Loucy (cell line): Measurements from ENCODE around the gene DAW1.

ENCODE experiments used
- H2AFZ ChIP-seq: fragments of 200-600 bp; sonication (generic); 2 replicates; pipeline ENCODE4 v1.6.0; 2016; ENCODE audit warnings: antibody characterized with exemption, mild to moderate bottlenecking, low read length, moderate library complexity
- H3F3A ChIP-seq: fragments of 200-600 bp; 2 replicates; pipeline ENCODE4 v1.6.0; 2016; ENCODE audit warnings: antibody characterized with exemption, low read depth, mild to moderate bottlenecking
- H3K27me3 ChIP-seq: fragments of 200-600 bp; sonication (generic); 2 replicates; pipeline ENCODE4 v1.6.1; 2014; ENCODE audit warnings: low read length, mild to moderate bottlenecking; ENCODE audit not compliant: insufficient read depth, poor library complexity, severe bottlenecking
- H3K36me3 ChIP-seq: fragments of 200-600 bp; sonication (generic); 2 replicates; pipeline ENCODE4 v1.6.1; 2016; ENCODE audit warnings: low read length; ENCODE audit not compliant: insufficient read depth
- H3K4me1 ChIP-seq: fragments of 200-600 bp; sonication (generic); 2 replicates; pipeline ENCODE4 v1.5.1; 2014; ENCODE audit warnings: low read length, mild to moderate bottlenecking; ENCODE audit not compliant: insufficient read depth, poor library complexity, severe bottlenecking
- H3K4me2 ChIP-seq: fragments of 200-600 bp; sonication (generic); 2 replicates; pipeline ENCODE4 v1.6.0; 2014; ENCODE audit warnings: antibody characterized with exemption, low read length, low read depth, mild to moderate bottlenecking; ENCODE audit not compliant: poor library complexity, severe bottlenecking
- H3K4me3 ChIP-seq: fragments of 200-600 bp; sonication (generic); 2 replicates; pipeline ENCODE4 v1.5.1; 2014; ENCODE audit warnings: low read length, mild to moderate bottlenecking, mixed read lengths; ENCODE audit not compliant: poor library complexity, severe bottlenecking
- H3K79me2 ChIP-seq: fragments of 200-600 bp; sonication (generic); 2 replicates; pipeline ENCODE4 v1.6.1; 2014; ENCODE audit warnings: low read length; ENCODE audit not compliant: insufficient read depth
- H3K9ac ChIP-seq: fragments of 200-600 bp; sonication (generic); 2 replicates; pipeline ENCODE4 v1.6.0; 2014; ENCODE audit warnings: mild to moderate bottlenecking, low read depth, low read length, moderate library complexity; ENCODE audit not compliant: poor library complexity, severe bottlenecking
- H3K9me2 ChIP-seq: fragments of 200-600 bp; sonication (generic); replicated peaks from 2 replicates; pipeline ENCODE4 v1.6.1; 2016; ENCODE audit warnings: low read depth, low read length, mixed read lengths
- H3K9me3 ChIP-seq: fragments of 200-600 bp; sonication (generic); 2 replicates; pipeline ENCODE4 v1.6.1; 2014; ENCODE audit warnings: mild to moderate bottlenecking, antibody characterized with exemption, low read length, low read depth; ENCODE audit not compliant: insufficient read depth
- H4K20me1 ChIP-seq: fragments of 200-600 bp; sonication (generic); 2 replicates; pipeline ENCODE4 v1.6.0; 2014; ENCODE audit warnings: antibody characterized with exemption, low read length, mild to moderate bottlenecking; ENCODE audit not compliant: insufficient read depth, poor library complexity, severe bottlenecking
- CTCF ChIP-seq: fragments of 200-600 bp; sonication (generic); conservative IDR thresholded peaks from 2 replicates; pipeline ENCODE4 v1.5.1; 2014; ENCODE audit warnings: mild to moderate bottlenecking, antibody characterized with exemption, low read length
- EZH2phosphoT487 ChIP-seq: fragments of 200-600 bp; IDR thresholded peaks from 2 replicates; pipeline ENCODE4 v1.6.1; 2018; ENCODE audit warnings: antibody characterized with exemption, mild to moderate bottlenecking, moderate library complexity, borderline replicate concordance

DAW1 gene

GRCh38 chr2:227827143-227827542 lies 44.3 kb upstream of the DAW1 start:
- Histone ChIP-seq H3K4me2 (no peak overlapping the region), H3K27me3 (no peaks in the 10 kb centered on the region), H3K79me2 (no peaks in the 10 kb centered on the region), H3K36me3 (no peaks in the 10 kb centered on the region), H3K4me3 (no peak overlapping the region), H3K4me1 (no peaks in the 10 kb centered on the region), H3F3A (no peaks in the 10 kb centered on the region), H2AFZ (no peak overlapping the region), H4K20me1 (no peaks in the 10 kb centered on the region), H3K9me2 (no peaks in the 10 kb centered on the region), H3K9me3 (no peaks in the 10 kb centered on the region), H3K9ac (no peak overlapping the region)
- TF ChIP-seq CTCF: no peak
- TF ChIP-seq EZH2phosphoT487: no peak

GRCh38 chr2:227828477-227828912 lies 42.9 kb upstream of the DAW1 start:
- Histone ChIP-seq H3K79me2 (no peaks in the 10 kb centered on the region), H4K20me1 (no peaks in the 10 kb centered on the region), H3K27me3 (no peaks in the 10 kb centered on the region), H3K9me2 (no peaks in the 10 kb centered on the region), H3K4me1 (no peaks in the 10 kb centered on the region), H3K4me2 (no peak overlapping the region), H3K9me3 (no peaks in the 10 kb centered on the region), H2AFZ (no peak overlapping the region), H3K36me3 (no peaks in the 10 kb centered on the region), H3F3A (no peaks in the 10 kb centered on the region), H3K9ac (no peak overlapping the region), H3K4me3 (no peak overlapping the region)
- TF ChIP-seq EZH2phosphoT487 (no peak), CTCF (no peak)

GRCh38 chr2:227829337-227829736 lies 42.1 kb upstream of the DAW1 start:
- Histone ChIP-seq H2AFZ (no peak overlapping the region), H3K79me2 (no peaks in the 10 kb centered on the region), H3K4me2 (no peak overlapping the region), H3F3A (no peaks in the 10 kb centered on the region), H3K27me3 (no peaks in the 10 kb centered on the region), H3K4me1 (no peaks in the 10 kb centered on the region), H3K9me2 (no peaks in the 10 kb centered on the region), H4K20me1 (no peaks in the 10 kb centered on the region), H3K9ac (no peak overlapping the region), H3K4me3 (no peak overlapping the region), H3K36me3 (no peaks in the 10 kb centered on the region), H3K9me3 (no peaks in the 10 kb centered on the region)
- no peak for TF ChIP-seq CTCF
- no peak for TF ChIP-seq EZH2phosphoT487
